ENCODE measurements around the gene ZNF546.
"Not testable (repeated sequence)": the region's sequence is repeated elsewhere in the genome, so short reads cannot be mapped to it uniquely, and the experiment has no call there.

Gene ZNF546

GRCh38 chr19:39983695-39984300 is 13.1 kb upstream of the ZNF546 start:
- no peak for DNase-seq (ENCODE audit: low read depth, low spot score)

GRCh38 chr19:39986643-39987042 is 10.2 kb upstream of the ZNF546 start:
- no peak for DNase-seq (ENCODE audit: low read depth, low spot score)

- DNase-seq (ENCODE audit: low read depth, low spot score), result no peak
Observed at GRCh38 chr19:39987167-39987566, 9.7 kb upstream of the ZNF546 start.

- no peak for DNase-seq (ENCODE audit: low read depth, low spot score)
Observed at GRCh38 chr19:39987596-39987995, 9.3 kb upstream of the ZNF546 start.

GRCh38 chr19:39993605-39994004 is 3.3 kb upstream of the ZNF546 start:
- no peak for DNase-seq (ENCODE audit: low read depth, low spot score)

GRCh38 chr19:39994361-39994760 is 2.5 kb upstream of the ZNF546 start:
- no peak for DNase-seq (ENCODE audit: low read depth, low spot score)

- no peak for DNase-seq (ENCODE audit: low read depth, low spot score)
Observed at GRCh38 chr19:39995794-39996193, 1.1 kb upstream of the ZNF546 start.

GRCh38 chr19:39996218-39996810 is 546 bp upstream of the ZNF546 start:
- peak; percentile 11 for DNase-seq (ENCODE audit: low read depth, low spot score)

- DNase-seq (ENCODE audit: low read depth, low spot score), result no peak
Observed at GRCh38 chr19:39997638-39998216, 867 bp downstream of the ZNF546 start.

GRCh38 chr19:39998501-39998900 is 1.6 kb downstream of the ZNF546 start:
- no peak for DNase-seq (ENCODE audit: low read depth, low spot score)

- no peak for DNase-seq (ENCODE audit: low read depth, low spot score)
Observed at GRCh38 chr19:40005691-40006272, 8.9 kb downstream of the ZNF546 start.

GRCh38 chr19:40006273-40006691 is 9.4 kb downstream of the ZNF546 start:
- no peak for DNase-seq (ENCODE audit: low read depth, low spot score)

GRCh38 chr19:40009674-40010073 is 12.8 kb downstream of the ZNF546 start:
- no peak for DNase-seq (ENCODE audit: low read depth, low spot score)

GRCh38 chr19:40013991-40014390 is 17.1 kb downstream of the ZNF546 start:
- DNase-seq (ENCODE audit: low read depth, low spot score), result no peak

- DNase-seq (ENCODE audit: low read depth, low spot score), result no peak
Observed at GRCh38 chr19:40023969-40024368, 27.1 kb downstream of the ZNF546 start.

GRCh38 chr19:40025938-40026596 is 29.2 kb downstream of the ZNF546 start:
- no peak for DNase-seq (ENCODE audit: low read depth, low spot score)

- no peak for DNase-seq (ENCODE audit: low read depth, low spot score)
Observed at GRCh38 chr19:40026597-40026970, 29.7 kb downstream of the ZNF546 start.

- DNase-seq (ENCODE audit: low read depth, low spot score), result no peak
Observed at GRCh38 chr19:40033989-40034560, 37.2 kb downstream of the ZNF546 start.

GRCh38 chr19:40035996-40036395 is 39.1 kb downstream of the ZNF546 start:
- DNase-seq (ENCODE audit: low read depth, low spot score), result no peak

- not testable (repeated sequence) for DNase-seq (ENCODE audit: low read depth, low spot score)
Observed at GRCh38 chr19:40038047-40038446, 41.2 kb downstream of the ZNF546 start.

- not testable (repeated sequence) for DNase-seq (ENCODE audit: low read depth, low spot score)
Observed at GRCh38 chr19:40041718-40042117, 44.9 kb downstream of the ZNF546 start.

GRCh38 chr19:40053491-40053890 is 56.6 kb downstream of the ZNF546 start:
- DNase-seq (ENCODE audit: low read depth, low spot score), result no peak

Data from brain pericyte (primary cell).